Pancreas (tissue), 10 donors: ENCODE results near the gene LMF1. TPM values are rescaled to one million over a fixed set of nuclear protein-coding genes. Genes with fewer than 3 reads are reported as not detected.

ENCODE experiments used
- ATAC-seq, 4 donors: fragments of 200-7000 bp; cut with Tn5 transposase; one replicate each; pipeline versions ENCODE4 v1.8.0 to v1.9.1; 2020; ENCODE audit warnings: mild to moderate bottlenecking in 4 of 4, moderate library complexity in 4 of 4
- DNase-seq, 6 donors: peaks; one replicate each; pipeline ENCODE4 v3.0.0-alpha.2; 2020
- FAIRE-seq: peaks from 2 replicates; lab custom pipeline; 2012; peaks lifted over from hg19 to GRCh38; lab: Jason Lieb, UNC
- H3K27ac ChIP-seq, 4 donors: fragments of 200-600 bp; sonication (generic); 1 replicate in 3 of 4; 2 replicates in 1 of 4; pipeline versions ENCODE4 v1.5.0 to v1.8.0; 2020
- H3K27me3 ChIP-seq, 4 donors: fragments of 200-600 bp; one replicate each; pipeline ENCODE4 v1.8.0; 2021
- H3K36me3 ChIP-seq, 3 donors: fragments of 200-600 bp; sonication (generic) in 1 of 3; one replicate each; pipeline versions ENCODE4 v1.5.0 to v1.8.0; 2020 to 2021
- H3K4me1 ChIP-seq, 3 donors: fragments of 200-600 bp; one replicate each; pipeline ENCODE4 v1.8.0; 2021
- H3K4me3 ChIP-seq, 4 donors: fragments of 200-600 bp; sonication (generic) in 2 of 4; one replicate each; pipeline versions ENCODE4 v1.5.0 to v1.8.0; 2020 to 2021
- H3K9me3 ChIP-seq, 4 donors: fragments of 200-600 bp; one replicate each; pipeline ENCODE4 v1.8.0; 2021
- WGBS, 2 donors: extraction: QIAGEN DNeasy Blood & Tissue Kit; methylation state at CpG; one replicate each; pipeline ENCODE4 v1.1.7; 2013; 5-methylcytosine and 5-hydroxymethylcytosine counted together
- intact Hi-C, 3 donors: fragments of 100-400 bp; cut with DNase I; formaldehyde crosslinking; loops; one replicate each; pipeline versions ENCODE4 v1.11.1 to v1.14.2; 2022
- polyA plus RNA-seq, 2 donors: library from polyadenylated mRNA; stranded (reverse); fragments of 200-250 nt; gene quantifications; one replicate each; pipeline ENCODE4 v1.2.3, GENCODE V29; 2013
- total RNA-seq, 6 donors: library from RNA; stranded (reverse); fragmentation: NEBNext Ultra II Directional in 4 of 6; extraction: Animal tissue kit (Norgen Biotek cat#: 25700) in 4 of 6; gene quantifications; one replicate each; pipeline versions ENCODE4 v1.2.1 to v1.2.4, GENCODE V29; 2021 to 2023
- TF ChIP-seq, protein P1 (sequence below), 4 donors: fragments of 200-600 bp; sonication (generic) in 3 of 4; IDR thresholded peaks; one replicate each; pipeline versions ENCODE4 v1.5.0 to v1.8.0; 2021; ENCODE audit warnings: antibody characterized with exemption in 4 of 4
- donor health status: healthy with polysubstance abuse.
- donor health status: DM: no; HTN: no; CAD: no; lungs with moderate emphysema.
- donor health status: DM: no; HTN: no; CAD: no.
- donor health status: control.
- donor health status: control.
- donor health status: Bipolar disorder and iron deficiency.
- donor health status: DM: yes; HTN: yes; CAD: no.
- donor health status: DM: no; HTN: no; CAD: no.
- donor health status: DM: no; HTN: no; CAD: no.
- donor health status: DM: yes; HTN: yes; CAD: no.

Gene LMF1
- total and polyA plus RNA-seq, 8 donors = 9.3 to 64.6 (median 15.7) TPM

DNA sequence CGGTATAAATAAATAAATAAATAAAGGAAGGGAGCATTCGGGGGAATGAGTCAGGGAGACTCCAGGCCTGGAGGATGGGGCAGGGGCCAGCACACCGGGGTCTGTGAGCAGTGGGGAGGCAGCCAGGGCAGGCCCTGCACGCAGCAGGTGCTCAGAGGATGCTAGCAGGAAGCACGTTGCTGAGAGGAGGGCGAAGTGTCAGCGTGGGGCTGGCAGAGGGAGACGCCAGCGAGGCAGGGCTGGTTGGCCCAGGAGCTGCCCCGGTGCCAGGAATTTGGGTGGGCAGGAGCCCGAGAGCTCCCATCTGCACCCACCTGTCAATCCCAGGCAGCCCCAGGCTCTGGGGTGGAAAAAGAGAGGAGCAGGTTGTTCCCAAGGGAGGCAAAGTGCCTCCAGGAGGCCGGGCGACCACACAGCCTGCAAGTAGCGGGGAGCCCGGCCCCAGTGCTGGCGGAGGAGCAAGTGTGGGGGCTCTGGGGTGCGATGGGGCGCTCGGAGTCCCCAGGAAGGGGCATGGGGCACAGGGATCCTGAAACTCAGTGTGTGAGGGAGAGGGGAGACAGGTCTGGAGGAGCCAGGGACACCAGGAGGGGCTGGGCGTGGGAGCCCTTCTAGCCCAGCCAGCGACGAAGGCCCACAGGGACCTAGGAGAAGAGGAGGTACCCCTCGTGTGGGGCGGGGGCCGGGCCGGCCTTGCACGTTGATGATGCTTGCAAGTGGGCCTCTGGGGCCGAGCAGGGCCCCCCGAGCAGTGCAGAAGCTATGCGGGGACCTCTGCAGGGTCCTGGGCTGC is 38.8 kb upstream of the LMF1 start:
- TF ChIP-seq, protein P1, sequence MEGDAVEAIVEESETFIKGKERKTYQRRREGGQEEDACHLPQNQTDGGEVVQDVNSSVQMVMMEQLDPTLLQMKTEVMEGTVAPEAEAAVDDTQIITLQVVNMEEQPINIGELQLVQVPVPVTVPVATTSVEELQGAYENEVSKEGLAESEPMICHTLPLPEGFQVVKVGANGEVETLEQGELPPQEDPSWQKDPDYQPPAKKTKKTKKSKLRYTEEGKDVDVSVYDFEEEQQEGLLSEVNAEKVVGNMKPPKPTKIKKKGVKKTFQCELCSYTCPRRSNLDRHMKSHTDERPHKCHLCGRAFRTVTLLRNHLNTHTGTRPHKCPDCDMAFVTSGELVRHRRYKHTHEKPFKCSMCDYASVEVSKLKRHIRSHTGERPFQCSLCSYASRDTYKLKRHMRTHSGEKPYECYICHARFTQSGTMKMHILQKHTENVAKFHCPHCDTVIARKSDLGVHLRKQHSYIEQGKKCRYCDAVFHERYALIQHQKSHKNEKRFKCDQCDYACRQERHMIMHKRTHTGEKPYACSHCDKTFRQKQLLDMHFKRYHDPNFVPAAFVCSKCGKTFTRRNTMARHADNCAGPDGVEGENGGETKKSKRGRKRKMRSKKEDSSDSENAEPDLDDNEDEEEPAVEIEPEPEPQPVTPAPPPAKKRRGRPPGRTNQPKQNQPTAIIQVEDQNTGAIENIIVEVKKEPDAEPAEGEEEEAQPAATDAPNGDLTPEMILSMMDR (IDR thresholded peaks at IDR 0.05) = no peak
- FAIRE-seq (no peak), ATAC-seq (no peak), DNase-seq (no peak)
- 62 to 65% methylated on average over 28 to 30 of the region's 30 CpGs for WGBS, 2 donors
- intact Hi-C loops = no loop called here
- Histone ChIP-seq H3K36me3 (no peaks in the 10 kb centered on the region), H3K27ac (no peak overlapping the region), H3K4me3 (no peak overlapping the region), H3K27me3 (no peaks in the 10 kb centered on the region), H3K4me1 (no peaks in the 10 kb centered on the region), H3K9me3 (no peaks in the 10 kb centered on the region)

DNA sequence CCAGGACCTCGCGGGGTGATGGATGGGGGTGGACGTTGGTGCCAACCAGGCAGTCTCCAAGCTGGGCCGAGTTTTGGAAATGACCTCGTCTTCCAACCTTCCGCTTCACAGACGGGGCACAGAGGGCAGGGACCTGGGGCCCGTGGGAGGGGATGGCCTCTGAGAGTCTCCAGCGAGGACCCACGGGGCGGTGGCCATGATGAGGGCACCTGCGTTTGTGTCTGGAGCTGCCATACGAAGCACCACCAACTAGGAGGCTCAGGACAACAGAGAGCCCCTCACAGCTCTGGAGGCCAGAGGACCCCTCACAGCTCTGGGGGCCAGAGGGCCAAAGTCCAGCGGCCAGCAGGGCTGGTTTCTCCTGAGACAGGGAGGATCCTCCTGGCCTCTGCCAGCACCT is 37.3 kb upstream of the LMF1 start:
- no peak for DNase-seq
- Histone ChIP-seq H3K27me3 (no peaks in the 10 kb centered on the region), H3K4me1 (no peaks in the 10 kb centered on the region), H3K27ac (no peak overlapping the region), H3K9me3 (no peaks in the 10 kb centered on the region), H3K36me3 (no peaks in the 10 kb centered on the region), H3K4me3 (no peak overlapping the region)
- no peak for FAIRE-seq
- intact Hi-C loops = no loop called here
- ATAC-seq = no peak
- WGBS, 2 donors = 59 to 67% methylated on average over 11 to 14 of the region's 14 CpGs
- TF ChIP-seq, protein P1 (IDR thresholded peaks at IDR 0.05) = no peak

DNA sequence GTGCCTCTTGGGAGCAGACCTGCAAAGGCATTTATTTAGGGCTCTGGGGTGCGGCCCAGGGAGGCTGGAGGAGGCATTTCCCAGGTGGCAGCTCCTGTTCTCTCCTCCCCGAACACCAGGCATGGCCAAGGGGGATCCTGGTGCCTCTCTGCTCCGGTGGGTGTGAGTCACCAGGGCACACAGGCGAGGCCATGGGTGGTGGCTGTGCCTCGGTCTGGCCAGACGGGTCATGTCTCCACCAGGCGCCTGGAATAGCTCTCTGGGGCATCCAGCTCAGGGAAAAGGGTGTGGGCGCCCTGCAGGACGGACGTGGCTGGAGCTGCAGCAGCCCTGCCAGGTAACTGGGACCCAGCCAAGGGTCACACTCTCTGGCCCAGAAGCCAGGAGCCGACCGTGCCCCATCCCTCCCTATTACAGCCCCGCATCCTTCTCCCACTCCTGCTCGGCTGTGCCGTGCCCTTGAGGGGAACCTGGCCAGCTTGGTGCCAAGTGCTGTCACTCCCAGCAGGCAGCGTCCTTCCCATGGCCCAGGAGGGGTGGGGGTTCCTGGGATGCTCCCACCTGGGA is 36.6 kb upstream of the LMF1 start:
- DNase-seq = no peak
- no peaks in the 10 kb centered on the region for H3K27me3 ChIP-seq
- no peak for FAIRE-seq
- no peak overlapping the region for H3K27ac ChIP-seq
- WGBS, 2 donors = 37 to 62% methylated on average over 16 of the region's 16 CpGs
- TF ChIP-seq, protein P1 (IDR thresholded peaks at IDR 0.05) = no peak
- H3K9me3 ChIP-seq = no peaks in the 10 kb centered on the region
- no peaks in the 10 kb centered on the region for H3K36me3 ChIP-seq
- no peak for ATAC-seq
- no peak overlapping the region for H3K4me3 ChIP-seq
- no peaks in the 10 kb centered on the region for H3K4me1 ChIP-seq
- intact Hi-C loops = no loop called here

DNA sequence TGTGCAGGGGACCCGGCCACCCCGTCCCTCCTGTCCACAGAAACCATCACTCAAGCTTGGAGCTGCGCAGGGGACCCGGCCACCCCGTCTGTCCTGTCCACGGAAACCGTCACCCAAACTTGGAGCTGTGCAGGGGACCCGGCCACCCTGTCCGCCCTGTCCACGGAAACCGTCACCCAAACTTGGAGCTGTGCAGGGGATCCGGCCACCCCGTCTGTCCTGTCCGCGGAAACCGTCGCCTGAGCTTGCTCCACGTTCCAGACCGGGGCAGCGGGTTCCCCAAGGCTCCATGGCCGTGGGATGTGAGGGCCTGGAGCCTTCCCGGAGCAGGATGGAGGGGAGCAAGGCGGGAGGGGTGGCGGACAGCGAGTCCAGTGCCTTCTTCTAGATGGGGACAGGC is 36.0 kb upstream of the LMF1 start:
- H3K27ac ChIP-seq = no peak overlapping the region
- H3K27me3 ChIP-seq = no peaks in the 10 kb centered on the region
- H3K4me1 ChIP-seq = no peaks in the 10 kb centered on the region
- no peak for FAIRE-seq
- ATAC-seq = no peak
- intact Hi-C loops = no loop called here
- H3K9me3 ChIP-seq = no peaks in the 10 kb centered on the region
- TF ChIP-seq, protein P1 (IDR thresholded peaks at IDR 0.05) = no peak
- no peak for DNase-seq
- 65 to 78% methylated on average over 25 of the region's 25 CpGs for WGBS, 2 donors
- no peaks in the 10 kb centered on the region for H3K36me3 ChIP-seq
- no peak overlapping the region for H3K4me3 ChIP-seq

DNA sequence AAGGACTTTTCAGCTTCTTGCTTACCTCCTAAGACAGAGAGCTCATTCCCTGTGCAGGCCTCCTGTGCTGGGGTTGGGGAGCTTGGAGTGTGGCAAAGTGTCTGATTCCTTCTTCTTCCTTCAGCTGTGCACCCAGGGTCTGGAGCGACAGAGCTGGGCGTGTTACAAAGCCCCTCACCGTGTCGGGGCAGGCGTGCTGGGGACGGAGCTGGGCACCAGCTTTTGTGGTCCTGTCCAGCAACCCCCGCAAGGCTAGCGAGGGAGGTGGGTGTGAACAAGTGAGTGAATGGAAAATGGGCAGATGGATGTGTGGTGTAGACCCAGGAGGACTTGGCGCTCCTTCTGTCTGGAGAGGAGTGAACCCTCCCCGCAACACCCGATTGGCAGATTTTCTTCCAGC is 34.5 kb upstream of the LMF1 start:
- Histone ChIP-seq H3K27ac (no peak overlapping the region), H3K4me1 (no peaks in the 10 kb centered on the region)

More for the DNA sequence above, 34.5 kb upstream of the LMF1 start:
- no peak overlapping the region for H3K4me3 ChIP-seq
- WGBS, 2 donors = 75 to 88% methylated on average over 11 of the region's 11 CpGs
- TF ChIP-seq, protein P1 (IDR thresholded peaks at IDR 0.05) = no peak
- DNase-seq (no peak), ATAC-seq (no peak), FAIRE-seq (no peak)
- intact Hi-C loops = no loop called here
- H3K27me3 ChIP-seq = no peaks in the 10 kb centered on the region
- H3K9me3 ChIP-seq = no peaks in the 10 kb centered on the region
- H3K36me3 ChIP-seq = no peaks in the 10 kb centered on the region
